RPMI8226 (cell line): ENCODE measurements around the gene SSU72.

Experiments
- DNase-seq: peaks from one replicate; pipeline ENCODE4 v3.0.0-alpha.2; 2015

The SSU72 gene

GRCh38 chr1:1594602-1595260 lies 20.1 kb upstream of the SSU72 start:
- peak; percentile 46 for DNase-seq

GRCh38 chr1:1593834-1594601 lies 19.4 kb upstream of the SSU72 start:
- DNase-seq, result peak; percentile 3

GRCh38 chr1:1591452-1591851 lies 16.8 kb upstream of the SSU72 start:
- DNase-seq, result no peak

- no peak for DNase-seq
These were observed 8.8 kb upstream of the SSU72 start for GRCh38 chr1:1583347-1584010.

- DNase-seq, result peak; percentile 77
These were observed 8.1 kb upstream of the SSU72 start for GRCh38 chr1:1582585-1583346.

- DNase-seq, result peak; percentile 74
These were observed 3.8 kb upstream of the SSU72 start for GRCh38 chr1:1578371-1578940.

GRCh38 chr1:1577367-1578011 lies 2.8 kb upstream of the SSU72 start:
- DNase-seq, result no peak

- DNase-seq, result peak; percentile 82
These were observed 581 bp downstream of the SSU72 start for GRCh38 chr1:1573843-1574720.

GRCh38 chr1:1569341-1569740 lies 5.3 kb downstream of the SSU72 start:
- DNase-seq, result no peak

- DNase-seq, result no peak
These were observed 6.8 kb downstream of the SSU72 start for GRCh38 chr1:1567891-1568291.

GRCh38 chr1:1567152-1567875 lies 7.3 kb downstream of the SSU72 start:
- DNase-seq, result no peak

- DNase-seq, result no peak
These were observed 9.3 kb downstream of the SSU72 start for GRCh38 chr1:1565340-1565739.

GRCh38 chr1:1564268-1564667 lies 10.4 kb downstream of the SSU72 start:
- DNase-seq, result no peak

GRCh38 chr1:1563688-1564087 lies 11.0 kb downstream of the SSU72 start:
- DNase-seq, result no peak

- no peak for DNase-seq
These were observed 12.0 kb downstream of the SSU72 start for GRCh38 chr1:1562556-1563195.

- DNase-seq, result no peak
These were observed 12.7 kb downstream of the SSU72 start for GRCh38 chr1:1561801-1562470.

- no peak for DNase-seq
These were observed 14.5 kb downstream of the SSU72 start for GRCh38 chr1:1560178-1560577.

GRCh38 chr1:1559066-1559465 lies 15.6 kb downstream of the SSU72 start:
- no peak for DNase-seq

GRCh38 chr1:1558591-1558990 lies 16.1 kb downstream of the SSU72 start:
- DNase-seq, result no peak
